Activated CD4-positive, alpha-beta T cell treated with anti-CD3 and anti-CD28 coated beads, Interleukin-2, Interleukin-6, amounts not matched to agents 100 ng/mL and 50 ng/mL, durations not matched to agents 16 hours and 8 hours (primary cell): ENCODE measurements around the gene PARD6B.
"Not testable (repeated sequence)": the region's sequence is repeated elsewhere in the genome, so short reads cannot be mapped to it uniquely, and the experiment has no call there.

Experiments used
- DNase-seq: peaks from one replicate; pipeline ENCODE4 v3.0.0-alpha.2; 2020

Gene PARD6B, protein sequence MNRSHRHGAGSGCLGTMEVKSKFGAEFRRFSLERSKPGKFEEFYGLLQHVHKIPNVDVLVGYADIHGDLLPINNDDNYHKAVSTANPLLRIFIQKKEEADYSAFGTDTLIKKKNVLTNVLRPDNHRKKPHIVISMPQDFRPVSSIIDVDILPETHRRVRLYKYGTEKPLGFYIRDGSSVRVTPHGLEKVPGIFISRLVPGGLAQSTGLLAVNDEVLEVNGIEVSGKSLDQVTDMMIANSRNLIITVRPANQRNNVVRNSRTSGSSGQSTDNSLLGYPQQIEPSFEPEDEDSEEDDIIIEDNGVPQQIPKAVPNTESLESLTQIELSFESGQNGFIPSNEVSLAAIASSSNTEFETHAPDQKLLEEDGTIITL

DNA sequence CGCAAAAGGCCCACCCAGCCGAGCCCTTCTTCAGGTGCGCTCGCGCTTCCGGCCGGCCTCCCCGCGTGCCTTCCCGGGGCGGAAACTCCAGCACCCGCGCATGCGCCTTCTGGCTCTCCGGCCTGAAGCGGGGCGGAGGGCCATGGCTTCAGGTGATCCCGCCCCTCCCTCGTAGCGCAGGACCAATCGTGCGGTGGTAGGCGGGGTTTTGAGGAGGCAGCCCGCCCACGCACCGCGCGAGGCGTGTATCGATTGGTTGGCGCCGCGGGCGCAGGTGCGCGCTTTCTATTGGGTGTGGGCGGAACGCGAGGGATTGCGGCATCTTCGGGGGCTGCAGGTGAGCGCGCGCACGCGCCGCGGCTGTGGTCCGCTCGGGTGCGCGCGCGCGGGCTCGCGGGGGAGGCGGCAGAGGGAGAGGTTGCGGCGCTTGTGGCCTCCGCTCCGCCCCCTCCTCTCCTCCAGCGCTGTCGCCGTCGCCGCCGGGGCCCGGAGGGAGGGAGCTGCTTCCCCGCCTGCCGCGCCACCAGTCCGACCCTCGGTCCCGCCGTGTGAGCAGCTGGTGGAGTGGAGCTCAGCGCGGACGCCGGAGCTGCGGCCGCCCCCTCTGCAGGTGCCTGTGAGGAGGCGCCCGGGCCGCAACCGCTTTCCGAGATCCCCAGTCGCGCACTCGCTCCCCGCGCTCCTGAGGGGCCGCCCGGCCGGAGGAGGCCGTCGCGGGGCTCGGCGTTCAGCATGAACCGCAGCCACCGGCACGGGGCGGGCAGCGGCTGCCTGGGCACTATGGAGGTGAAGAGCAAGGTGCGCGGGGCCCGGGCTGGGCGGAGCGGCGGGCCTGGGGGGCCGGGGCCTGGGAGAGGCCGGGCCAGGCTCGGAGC lies at the start of gene PARD6B:
Gene PARD6B (plus strand): TSS at position 526 of the 875 bp plus-strand sequence. CDS start 207 bp downstream, at position 733.
- DNase-seq: peak; percentile 99

DNA sequence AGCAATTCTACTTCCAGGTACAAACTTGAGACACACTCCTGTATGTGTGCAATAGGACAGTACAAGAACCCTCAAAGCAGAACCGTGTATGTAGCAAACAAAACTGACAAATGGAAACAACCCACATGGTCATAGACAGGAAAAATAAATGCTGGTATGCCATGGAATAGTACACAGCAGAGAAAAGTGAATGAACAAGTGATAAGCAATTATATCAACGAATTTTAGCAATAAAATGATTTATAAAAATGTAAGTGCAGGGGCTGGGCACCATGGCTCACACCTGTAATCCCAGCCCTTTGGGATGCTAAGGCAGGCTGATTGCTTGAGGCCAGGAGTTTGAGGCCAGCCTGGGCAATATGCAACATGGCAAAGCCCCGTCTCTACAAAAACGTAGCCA lies 49.3 kb upstream of the PARD6B start:
- no peak for DNase-seq

DNA sequence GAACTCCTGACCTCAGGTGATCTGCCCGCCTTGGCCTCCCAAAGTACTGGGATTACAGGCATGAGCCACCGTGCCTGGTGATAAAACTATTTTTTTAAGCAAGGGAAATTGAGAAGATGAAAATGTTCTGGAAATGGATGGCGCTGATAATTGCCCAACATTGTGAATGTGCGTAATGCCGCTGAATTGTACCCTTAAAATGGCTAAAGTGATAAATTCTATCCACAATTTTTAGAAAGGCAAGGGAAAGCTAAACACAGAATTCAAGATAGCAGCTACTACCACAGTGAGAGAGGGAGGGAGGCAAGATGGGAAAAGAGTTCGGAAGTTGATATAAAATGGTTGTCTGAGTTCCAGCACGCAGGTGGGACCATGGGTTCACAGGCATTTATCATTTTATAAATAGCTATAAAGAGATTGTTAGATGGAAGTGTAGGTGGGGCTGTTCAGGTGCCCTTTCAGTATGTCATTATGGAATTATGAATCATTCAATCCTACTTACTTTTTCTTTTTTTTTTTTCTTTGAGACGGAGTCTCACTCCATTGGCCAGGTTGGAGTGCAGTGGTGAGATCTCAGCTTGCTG lies 48.3 kb upstream of the PARD6B start:
- DNase-seq: no peak

DNA sequence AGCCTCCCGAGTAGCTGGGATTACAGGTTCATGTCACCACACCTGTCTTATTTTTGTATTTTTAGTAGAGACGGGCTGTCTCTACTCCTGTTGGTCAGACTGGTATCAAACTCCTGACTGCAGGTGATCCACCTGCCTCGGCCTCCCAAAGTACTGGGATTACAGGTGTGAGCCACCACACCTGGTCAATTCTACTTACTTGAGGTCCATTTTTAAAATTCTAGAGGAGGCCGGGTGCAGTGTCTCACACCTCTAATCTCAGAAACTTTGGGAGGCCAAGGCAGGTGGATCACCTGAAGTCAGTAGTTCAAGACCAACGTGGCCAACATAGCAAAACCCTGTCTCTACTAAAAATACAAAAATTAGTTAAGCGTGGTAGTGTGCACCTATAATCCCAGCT lies 47.8 kb upstream of the PARD6B start:
- DNase-seq: no peak

DNA sequence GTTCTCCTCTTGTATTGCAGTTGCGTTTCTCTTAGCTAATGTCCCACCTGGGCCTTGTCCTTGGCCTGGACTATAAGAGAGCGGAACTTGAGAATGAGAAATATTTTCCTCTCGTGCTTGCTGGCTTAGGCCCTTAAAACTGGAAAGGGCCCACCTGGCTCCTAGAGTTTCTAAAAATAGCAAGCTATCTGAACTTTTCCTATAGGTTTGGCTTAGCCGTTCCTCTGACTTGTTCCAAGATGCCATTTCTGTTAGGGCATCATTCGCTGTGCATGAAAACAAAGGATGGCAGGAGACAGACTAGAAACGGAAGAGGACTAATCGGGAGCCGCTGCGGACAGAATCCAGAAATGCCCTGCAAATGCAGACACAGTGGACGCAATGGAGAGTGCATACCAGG lies 44.6 kb upstream of the PARD6B start:
- DNase-seq: no peak

DNA sequence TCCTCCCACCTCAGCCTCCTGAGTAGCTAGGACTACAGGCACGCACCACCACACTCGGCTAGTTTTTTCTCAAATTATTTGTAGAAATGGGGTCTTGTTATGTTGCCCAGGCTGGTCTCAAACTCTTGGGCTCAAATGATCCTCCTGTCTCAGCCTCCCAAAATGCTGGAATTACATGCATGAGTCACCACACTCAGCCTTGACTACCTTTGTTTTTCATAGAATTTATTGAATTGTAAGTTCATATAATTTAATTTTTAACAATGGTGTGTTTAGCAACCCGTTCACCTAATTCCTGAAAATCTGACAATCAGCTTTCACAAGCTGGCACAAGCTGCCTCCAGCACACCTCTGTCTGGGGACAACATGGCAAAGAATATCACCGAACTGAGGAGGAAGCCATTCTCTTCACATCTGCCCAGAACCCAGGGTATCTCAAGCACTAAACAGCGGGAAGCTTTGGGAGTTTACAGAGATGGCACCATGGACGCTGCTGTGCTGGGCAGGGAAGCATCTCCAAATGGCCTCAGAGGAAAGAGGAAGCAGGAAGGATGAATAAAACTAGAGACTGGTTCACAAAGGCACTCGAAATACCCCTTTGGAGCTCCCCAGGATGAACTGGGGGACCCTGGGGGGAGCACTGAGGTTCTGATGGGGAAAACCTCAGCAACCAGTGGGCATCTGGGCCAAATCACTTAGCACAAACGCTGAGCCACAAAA lies 43.0 kb upstream of the PARD6B start:
- no peak for DNase-seq

DNA sequence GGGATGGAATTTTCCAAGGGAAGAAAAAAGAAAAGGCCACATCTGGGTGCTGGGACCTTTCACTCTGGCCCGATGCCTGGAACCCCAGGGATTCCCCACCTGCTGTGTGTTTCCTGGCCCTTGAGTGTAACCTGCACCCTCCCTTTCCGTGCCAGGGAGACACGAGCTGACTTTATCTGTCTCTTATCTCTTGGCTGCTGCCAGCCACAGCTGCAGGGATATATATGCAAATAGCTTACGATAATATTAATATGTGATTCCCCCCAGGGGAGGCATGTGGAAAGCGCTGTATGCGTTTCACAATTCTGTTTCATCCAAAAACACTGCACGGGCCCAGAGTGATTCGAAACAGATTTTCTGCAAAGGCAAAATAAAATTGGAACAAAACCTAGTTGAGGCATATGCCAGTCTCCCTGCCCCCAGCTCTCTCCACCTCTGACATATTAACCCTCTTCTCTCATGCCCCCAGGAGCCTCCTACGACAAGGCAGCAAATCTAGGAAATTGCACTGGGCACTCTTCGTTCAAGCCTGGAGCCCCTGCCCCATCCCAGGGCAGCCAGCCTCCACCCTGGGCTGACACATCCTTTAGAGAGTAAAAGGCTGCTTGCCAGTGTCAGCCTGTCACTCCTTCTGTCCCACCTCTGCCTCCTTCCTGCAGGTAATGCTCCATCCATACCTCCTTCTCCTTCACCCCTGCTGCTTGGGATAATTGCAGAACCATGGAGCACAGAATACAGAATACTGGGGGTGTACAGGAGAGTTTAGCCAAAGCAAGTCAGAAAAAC lies 41.3 kb upstream of the PARD6B start:
- DNase-seq: no peak

DNA sequence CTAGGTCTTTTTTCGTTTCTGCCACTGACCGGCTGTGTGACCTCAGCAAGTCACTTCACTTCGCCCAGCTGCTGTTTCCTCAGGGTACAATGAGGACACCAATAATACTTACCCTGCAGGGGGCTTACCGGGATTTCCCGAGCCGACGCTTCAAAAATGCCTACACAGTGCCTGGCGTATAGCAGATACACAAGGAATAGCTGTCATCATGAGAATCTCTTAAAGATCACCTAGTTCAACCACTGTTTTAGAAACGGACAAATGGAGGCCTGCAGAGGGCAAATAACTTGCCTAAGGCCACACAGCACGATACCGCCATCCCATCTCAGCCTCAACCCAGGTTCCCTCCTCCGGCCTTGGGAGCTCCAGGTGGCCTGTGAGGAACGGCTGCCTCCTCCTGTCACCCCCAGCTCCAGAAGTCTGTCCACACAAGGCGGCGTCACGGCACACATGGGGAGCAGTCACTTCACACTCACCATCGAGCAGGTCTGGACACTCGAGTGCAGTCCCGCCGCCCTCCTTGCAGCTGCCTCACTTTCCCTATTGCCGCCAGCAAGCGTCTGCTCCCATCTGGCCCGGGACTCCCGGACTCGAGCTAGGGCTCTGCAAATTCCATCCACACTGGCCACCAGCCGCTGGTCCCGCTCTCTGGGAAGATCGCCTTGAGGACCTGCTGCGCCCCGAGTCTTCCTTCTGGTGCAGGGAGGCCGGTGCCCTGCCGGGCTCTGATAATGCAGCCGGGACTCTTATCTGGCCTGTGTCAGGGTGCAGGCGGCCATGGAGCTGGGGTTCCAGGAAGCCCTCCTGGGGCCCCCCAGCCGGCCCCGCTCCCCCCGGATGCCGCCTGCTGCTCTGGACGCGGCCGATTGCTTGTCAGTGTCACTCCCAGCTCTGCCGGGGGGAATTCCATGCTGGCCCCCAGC lies 40.5 kb upstream of the PARD6B start, which contains the start of gene RIPOR3:
Gene RIPOR3 (minus strand): TSS at position 893 of the 923 bp plus-strand sequence. CDS start 414 bp downstream, at position 479.
- DNase-seq: no peak

DNA sequence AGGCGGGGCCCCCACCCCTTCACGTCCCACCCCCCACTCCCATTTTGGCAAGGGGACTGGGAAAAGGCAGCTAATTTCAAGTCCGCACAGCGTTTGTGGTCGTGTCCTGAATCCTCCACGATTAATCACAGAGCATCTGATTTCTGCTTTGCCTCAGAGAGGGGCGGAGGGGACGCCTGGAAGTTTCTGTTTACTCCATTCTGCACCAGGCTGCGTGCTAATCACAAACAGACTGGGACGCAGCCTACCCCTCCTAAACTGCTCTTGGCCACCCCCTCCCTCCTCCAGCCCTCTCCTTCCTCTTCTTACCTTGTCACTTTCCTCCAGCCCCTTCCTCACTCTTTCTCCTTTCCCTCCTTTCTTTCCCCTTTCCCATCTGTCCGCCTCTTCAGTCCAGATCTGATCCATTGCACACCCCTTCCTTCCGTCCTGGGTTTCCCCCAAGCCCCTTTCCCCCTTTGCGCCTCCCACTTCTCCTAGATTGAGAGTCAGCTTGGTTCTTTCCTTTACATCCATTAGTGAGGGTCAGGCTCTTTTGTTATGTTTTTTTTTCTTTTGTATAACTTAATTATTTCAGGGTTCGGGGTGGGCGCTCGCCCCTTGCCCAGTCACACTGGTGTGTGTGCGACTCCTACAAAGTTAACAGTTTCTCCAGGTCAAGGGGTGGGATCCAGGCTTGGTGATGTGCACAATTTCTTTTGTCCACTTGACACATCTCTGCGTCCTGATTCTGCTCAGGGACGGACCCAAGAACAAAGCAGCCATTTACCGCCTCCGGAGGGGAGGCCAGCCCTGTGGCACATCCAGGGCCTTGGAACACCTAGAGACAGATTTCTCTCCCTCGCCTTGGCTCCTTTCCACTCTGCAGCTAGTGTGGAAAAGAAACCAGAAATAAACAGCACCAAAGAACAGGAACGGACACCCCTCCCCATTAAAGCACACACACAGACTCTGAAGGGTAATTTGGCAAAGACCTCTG lies 39.5 kb upstream of the PARD6B start:
- no peak for DNase-seq

DNA sequence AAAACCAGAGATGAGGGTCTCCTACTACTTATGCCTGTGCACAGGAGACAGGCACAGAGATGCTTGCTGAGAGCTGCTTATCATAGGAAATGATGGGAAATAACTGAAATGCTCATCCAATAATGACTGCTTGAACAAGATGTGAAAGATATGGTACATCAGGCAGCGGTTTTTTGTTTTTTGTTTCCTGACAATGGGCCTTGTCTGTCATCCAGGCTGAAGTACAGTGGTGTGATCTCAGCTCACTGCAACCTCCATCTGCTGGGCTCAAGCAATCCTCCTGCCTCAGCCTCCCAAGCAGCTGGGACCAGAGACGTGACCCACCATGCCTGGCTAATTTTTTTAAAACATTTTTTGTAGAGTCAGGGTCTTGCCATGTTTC lies 38.8 kb upstream of the PARD6B start:
- no peak for DNase-seq

DNA sequence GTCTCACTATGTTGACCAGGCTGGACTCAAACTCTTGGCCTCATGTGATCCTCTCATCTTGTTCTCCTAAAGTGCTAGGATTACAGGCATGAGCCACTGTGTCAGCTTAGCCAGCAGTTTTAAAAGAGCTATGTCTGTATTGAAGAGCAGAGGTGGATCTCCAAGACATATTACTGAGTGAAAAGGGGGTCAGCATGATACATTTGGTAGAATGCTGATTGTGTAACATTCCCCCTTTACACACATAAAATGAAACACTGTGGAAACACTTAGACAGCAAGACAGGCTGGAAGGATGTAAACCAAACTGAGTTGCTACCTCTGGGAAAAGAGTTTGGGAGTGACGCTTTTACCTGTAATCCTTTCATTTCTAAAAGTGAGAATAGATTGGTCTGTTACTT lies 38.4 kb upstream of the PARD6B start:
- DNase-seq: no peak

DNA sequence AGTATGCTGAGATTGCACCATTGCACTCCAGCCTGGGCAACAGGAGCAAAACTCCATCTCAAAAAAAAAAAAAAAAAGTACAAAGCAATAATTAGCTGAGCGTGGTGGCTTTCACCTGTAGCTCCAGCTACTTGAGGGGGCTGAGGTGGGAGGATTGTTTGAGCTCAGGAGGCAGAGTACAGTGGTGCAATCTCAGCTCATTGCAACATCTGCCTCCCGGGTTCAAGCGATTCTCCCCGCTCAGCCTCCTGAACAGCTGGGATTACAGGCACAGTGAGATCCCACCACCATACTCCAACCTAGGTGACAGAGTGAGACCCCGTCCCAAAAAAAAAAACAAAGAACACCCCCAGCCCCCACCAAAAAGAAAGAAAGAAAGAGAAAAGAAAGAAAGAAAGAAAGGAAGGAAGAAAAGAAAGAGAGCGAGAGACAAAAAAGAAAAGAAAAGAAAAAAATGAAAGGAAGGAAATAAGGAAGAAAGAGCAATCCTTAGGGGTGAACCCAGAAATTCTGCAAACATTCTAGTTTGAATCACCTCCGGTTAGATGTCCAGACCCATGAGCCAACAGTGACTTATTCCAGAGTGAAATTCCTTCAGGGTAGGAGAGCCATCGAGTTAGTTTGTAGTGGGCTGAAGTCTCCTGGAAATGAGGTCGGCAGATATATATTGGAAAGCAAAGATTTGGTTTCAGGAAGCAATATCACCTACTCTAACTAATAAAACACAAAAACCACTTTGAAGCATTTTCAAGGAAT lies 36.8 kb upstream of the PARD6B start:
- no peak for DNase-seq

DNA sequence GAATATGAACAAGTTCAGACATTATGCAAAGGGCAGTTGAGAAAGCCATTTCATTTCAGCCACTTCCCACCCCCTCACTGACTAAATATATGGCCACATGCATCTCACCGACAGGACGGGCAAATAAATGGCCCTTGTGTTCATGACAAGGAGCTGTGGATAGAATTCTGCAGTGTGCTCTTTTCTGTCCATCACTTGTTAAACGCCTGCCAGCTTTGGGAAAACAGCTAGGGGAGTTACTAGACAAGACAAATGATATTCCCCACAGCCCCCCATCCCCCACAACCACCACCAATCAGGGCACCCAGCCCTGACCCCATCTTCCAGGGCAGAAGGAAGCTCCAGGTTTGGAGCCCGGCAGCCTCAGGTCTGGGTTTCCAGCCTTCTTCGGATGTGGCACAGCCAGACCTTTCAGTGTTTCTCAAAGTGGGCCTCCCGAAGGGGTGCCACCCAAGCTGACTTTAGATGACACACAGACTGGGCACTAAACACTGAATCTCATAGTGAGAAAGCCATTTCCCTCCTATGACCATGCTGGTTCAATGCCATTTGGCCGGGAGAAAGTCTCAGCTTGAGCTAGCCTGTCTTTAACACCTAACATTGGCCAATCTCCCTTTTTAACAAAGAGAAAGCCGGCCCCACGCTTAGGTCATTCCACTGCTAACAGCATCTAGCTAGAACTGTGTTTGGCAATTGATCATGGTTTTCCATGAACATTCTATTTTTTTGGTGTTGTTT lies 36.1 kb upstream of the PARD6B start:
- DNase-seq: no peak

DNA sequence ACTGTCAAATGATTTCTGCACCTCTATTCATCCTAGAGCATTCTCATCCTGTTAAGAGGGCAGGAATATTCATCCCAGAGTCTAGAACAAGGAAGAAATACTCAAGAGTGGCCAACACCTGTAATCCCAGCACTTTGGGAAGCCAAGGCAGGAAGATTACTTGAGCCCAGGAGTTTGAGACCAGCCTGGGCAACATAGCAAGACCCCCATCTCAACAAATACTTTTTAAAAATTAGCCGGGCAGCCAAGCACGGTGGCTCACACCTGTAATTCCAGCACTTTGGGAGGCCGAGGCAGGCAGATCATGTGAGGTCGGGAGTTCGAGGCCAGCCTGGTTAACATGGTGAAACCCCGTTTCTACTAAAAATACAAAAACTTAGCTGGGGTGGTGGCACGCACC lies 33.1 kb upstream of the PARD6B start:
- DNase-seq: not testable (repeated sequence)

DNA sequence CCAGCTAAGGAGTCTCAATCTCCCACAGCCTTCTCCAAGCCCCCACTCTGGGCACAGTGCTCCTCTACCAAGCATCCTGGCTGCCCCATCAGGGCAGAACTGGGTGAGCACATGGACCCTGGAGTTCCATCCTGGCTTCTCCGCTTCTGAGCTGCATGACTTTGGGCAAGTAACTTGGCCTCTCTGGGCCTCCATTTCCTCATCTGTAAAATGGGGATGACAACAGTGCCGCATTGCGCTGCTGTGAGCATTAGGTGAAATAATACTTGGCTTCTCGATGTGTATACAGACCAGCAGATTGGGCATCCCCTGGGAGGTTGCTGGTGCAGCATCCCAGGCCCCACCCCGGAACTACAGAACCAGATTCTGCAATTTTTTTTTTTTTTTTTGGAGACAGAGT lies 31.7 kb upstream of the PARD6B start:
- no peak for DNase-seq

DNA sequence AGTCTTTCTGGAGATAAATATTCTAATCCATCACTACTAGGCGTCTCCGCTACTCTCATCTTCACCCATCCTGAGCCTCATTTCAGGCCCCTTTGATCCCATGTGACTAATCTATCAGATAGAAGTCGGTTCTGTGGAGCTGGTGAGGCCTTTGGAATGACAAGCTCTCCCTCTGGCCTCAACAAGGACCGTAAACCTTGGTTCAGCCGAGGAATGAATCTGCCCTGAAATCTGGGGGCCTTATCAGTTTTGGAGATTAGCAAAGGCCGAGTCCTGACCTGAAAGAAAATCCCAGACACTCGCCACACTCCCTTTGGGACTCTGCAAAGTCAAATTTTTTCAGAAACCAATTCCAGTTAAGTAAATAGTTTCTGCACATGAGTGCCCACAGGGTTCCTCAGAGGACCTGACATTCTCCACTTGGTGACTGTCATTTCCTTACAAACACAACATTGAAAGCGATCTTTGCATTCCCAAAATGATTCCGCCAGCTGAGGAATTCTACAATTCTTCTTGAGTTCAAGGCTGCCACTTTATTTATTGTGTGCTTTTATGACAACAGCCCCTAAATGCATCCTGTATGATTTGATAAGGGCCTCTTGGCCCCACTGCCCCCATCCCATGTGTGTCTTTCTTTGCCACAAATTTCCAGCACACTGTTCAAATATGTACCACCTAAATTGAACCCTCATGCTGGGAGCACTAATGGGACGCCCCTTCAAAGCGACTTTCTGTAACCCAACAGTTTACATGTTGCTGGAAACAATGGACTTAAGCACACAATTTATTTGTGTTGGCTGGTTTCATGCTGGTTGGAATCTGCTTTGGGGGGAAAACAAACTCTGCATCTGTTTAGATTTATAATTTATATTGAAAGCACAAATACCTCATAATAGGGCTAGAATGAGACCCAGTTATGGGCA lies 30.1 kb upstream of the PARD6B start:
- DNase-seq: no peak
